K562 (cell line): ENCODE measurements around the gene SLC13A4. TPM values are rescaled to one million over a fixed set of nuclear protein-coding genes. Genes with fewer than 3 reads are reported as not detected.
A peak's percentile ranks its signal among the peaks of the same experiment; 100 is the strongest.

Experiments
- ATF6 ChIP-seq: sonication (generic); formaldehyde crosslinking; IDR thresholded peaks from 2 replicates; pipeline ENCODE4 v1.4.0; 2020; ENCODE audit warnings: mild to moderate bottlenecking, missing genetic modification reagents
- HDAC3 ChIP-seq: fragments of 450-650 bp; IDR thresholded peaks from 2 replicates; pipeline ENCODE4 v1.6.1; 2018; ENCODE audit warnings: borderline replicate concordance, mild to moderate bottlenecking, moderate library complexity; ENCODE audit not compliant: partially characterized antibody
- MGA ChIP-seq: fragments of 450-650 bp; IDR thresholded peaks from 2 replicates; pipeline ENCODE4 v1.6.1; 2016; ENCODE audit warnings: mild to moderate bottlenecking, moderate library complexity
- SP1 ChIP-seq: sonication (generic); formaldehyde crosslinking; IDR thresholded peaks from 2 replicates; pipeline ENCODE4 v1.8.1; 2022; ENCODE audit warnings: mild to moderate bottlenecking, missing genetic modification reagents
- TEAD1 ChIP-seq, 2 experiments: fragments of 450-650 bp in 1 of 2; sonication (generic) in 1 of 2; formaldehyde crosslinking; IDR thresholded peaks; 2 replicates each; pipeline versions ENCODE4 v1.4.0 to v1.8.0; 2020 to 2022; ENCODE audit warnings: mild to moderate bottlenecking in 2 of 2, missing genetic modification reagents in 1 of 2
- ZNF407 ChIP-seq: fragments of 450-650 bp; IDR thresholded peaks from 2 replicates; pipeline ENCODE4 v1.6.1; 2016; ENCODE audit warnings: low read depth
- polyA plus RNA-seq, 8 experiments: library from polyadenylated mRNA; depleted of rRNA in 4 of 8; stranded (reverse) in 5 of 8; unstranded in 3 of 8; fragments of >200 nt; fragmentation: Nextera tagmentation in 2 of 8; fragmentation: Illumina TruSeq in 1 of 8; extraction: Ambion mirVana in 2 of 8; extraction: Trizol in 1 of 8; gene quantifications; 2 replicates each; pipeline versions ENCODE4 v1.2.1 to v1.2.3, GENCODE V29; 2011 to 2014; ENCODE audit warnings: inconsistent platforms in 1 of 8, missing spikeins in 1 of 8
- total RNA-seq, 7 experiments: library from RNA; depleted of rRNA in 6 of 7; stranded (reverse); fragments of >200 nt in 6 of 7; fragmentation: Illumina TruSeq in 2 of 7; extraction: Trizol in 2 of 7; gene quantifications; 2 replicates each; pipeline versions ENCODE4 v1.2.1 to v1.2.3, GENCODE V29; 2011 to 2021; ENCODE audit warnings: low replicate concordance in 1 of 7

Gene SLC13A4
- total and polyA plus RNA-seq, 9 of the 15 experiments (the other 6 are each of a cell fraction or from before 2014, with no cell fraction given) = 0.11 to 1.0 (median 0.36) TPM

- TF ChIP-seq MGA = no peak
- TF ChIP-seq ATF6 (CRISPR knock-in tag) = no peak
- no peak for TF ChIP-seq HDAC3
- no peak for TF ChIP-seq SP1 (CRISPR knock-in tag)
- TF ChIP-seq ZNF407 = no peak
- TF ChIP-seq TEAD1 (CRISPR knock-in tag; IDR thresholded peaks at IDR 0.05) = peak in 1 of 2 experiments; percentile 30; a peak in 1 of 4 replicates
These were observed 4.6 kb downstream of the SLC13A4 start (continued) for GRCh38 chr7:135723411-135723810.
